Nephron progenitor cell (in vitro differentiated cells): Measurements from ENCODE around the gene PHKB.
"Not testable (repeated sequence)": the region's sequence is repeated elsewhere in the genome, so short reads cannot be mapped to it uniquely, and the experiment has no call there.

Experiments used
- DNase-seq: peaks from one replicate; pipeline ENCODE4 v3.0.0; 2021
- H3K27ac Mint-ChIP-seq: 2 replicates; pipeline ENCODE4 v1.8.0; 2021; ENCODE audit warnings: mild to moderate bottlenecking, moderate library complexity, mixed read lengths
- H3K27me3 Mint-ChIP-seq: 2 replicates; pipeline ENCODE4 v1.8.0; 2021; ENCODE audit warnings: mild to moderate bottlenecking, low read depth, mixed read lengths; ENCODE audit not compliant: poor library complexity
- H3K36me3 Mint-ChIP-seq: 2 replicates; pipeline ENCODE4 v1.8.0; 2021; ENCODE audit warnings: low read depth, mixed read lengths
- H3K4me1 Mint-ChIP-seq: 2 replicates; pipeline ENCODE4 v1.8.0; 2021; ENCODE audit warnings: mixed read lengths
- H3K4me3 Mint-ChIP-seq: 2 replicates; pipeline ENCODE4 v1.8.0; 2021; ENCODE audit warnings: mild to moderate bottlenecking, moderate library complexity, mixed read lengths
- H3K9me3 Mint-ChIP-seq: 2 replicates; pipeline ENCODE4 v1.8.0; 2021; ENCODE audit warnings: mild to moderate bottlenecking, moderate library complexity, mixed read lengths
- TF ChIP-seq, protein P1 (sequence below): fragments of 200-600 bp; sonication (generic); IDR thresholded peaks from 2 replicates; pipeline ENCODE4 v1.5.0; 2021; ENCODE audit warnings: antibody characterized with exemption

PHKB gene

GRCh38 chr16:47553853-47554564 lies 92.9 kb downstream of the PHKB start:
- peaks cover 43% of the 10 kb centered on the region for H3K9me3 Mint-ChIP-seq
- peaks cover 80% of the 10 kb centered on the region for H3K36me3 Mint-ChIP-seq
- no peak overlapping the region for H3K4me3 Mint-ChIP-seq
- H3K27me3 Mint-ChIP-seq, result peaks cover 2% of the 10 kb centered on the region
- H3K27ac Mint-ChIP-seq, result no peak overlapping the region
- TF ChIP-seq, protein P1, sequence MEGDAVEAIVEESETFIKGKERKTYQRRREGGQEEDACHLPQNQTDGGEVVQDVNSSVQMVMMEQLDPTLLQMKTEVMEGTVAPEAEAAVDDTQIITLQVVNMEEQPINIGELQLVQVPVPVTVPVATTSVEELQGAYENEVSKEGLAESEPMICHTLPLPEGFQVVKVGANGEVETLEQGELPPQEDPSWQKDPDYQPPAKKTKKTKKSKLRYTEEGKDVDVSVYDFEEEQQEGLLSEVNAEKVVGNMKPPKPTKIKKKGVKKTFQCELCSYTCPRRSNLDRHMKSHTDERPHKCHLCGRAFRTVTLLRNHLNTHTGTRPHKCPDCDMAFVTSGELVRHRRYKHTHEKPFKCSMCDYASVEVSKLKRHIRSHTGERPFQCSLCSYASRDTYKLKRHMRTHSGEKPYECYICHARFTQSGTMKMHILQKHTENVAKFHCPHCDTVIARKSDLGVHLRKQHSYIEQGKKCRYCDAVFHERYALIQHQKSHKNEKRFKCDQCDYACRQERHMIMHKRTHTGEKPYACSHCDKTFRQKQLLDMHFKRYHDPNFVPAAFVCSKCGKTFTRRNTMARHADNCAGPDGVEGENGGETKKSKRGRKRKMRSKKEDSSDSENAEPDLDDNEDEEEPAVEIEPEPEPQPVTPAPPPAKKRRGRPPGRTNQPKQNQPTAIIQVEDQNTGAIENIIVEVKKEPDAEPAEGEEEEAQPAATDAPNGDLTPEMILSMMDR, result no peak
- no peaks in the 10 kb centered on the region for H3K4me1 Mint-ChIP-seq
- no peak for DNase-seq

- peaks cover 74% of the 10 kb centered on the region for H3K36me3 Mint-ChIP-seq
- peaks cover 38% of the 10 kb centered on the region for H3K9me3 Mint-ChIP-seq
- H3K27ac Mint-ChIP-seq, H3K27me3 Mint-ChIP-seq, DNase-seq, H3K4me3 Mint-ChIP-seq, H3K4me1 Mint-ChIP-seq: not testable (repeated sequence)
Observed at GRCh38 chr16:47554587-47554986, 93.5 kb downstream of the PHKB start.

DNA sequence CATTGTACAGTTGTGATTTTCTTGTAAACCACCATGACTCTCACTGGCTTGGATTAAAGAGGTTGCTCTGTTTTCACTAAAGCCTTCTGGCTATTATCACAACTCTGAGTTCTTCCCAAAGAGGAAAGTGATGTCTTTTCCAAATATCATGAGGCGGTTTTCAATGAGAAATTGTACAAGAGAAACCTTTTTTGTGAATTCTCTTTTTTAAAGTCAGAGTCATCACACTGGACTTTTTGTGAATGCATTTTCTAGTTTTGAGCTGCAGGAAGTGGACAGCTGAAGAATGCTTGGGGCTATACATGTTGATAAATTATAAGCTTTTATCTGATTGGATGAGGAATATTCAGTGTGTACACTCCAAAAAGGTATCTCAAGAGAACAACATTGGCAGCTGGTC lies 100.2 kb downstream of the PHKB start:
- peaks cover 49% of the 10 kb centered on the region for H3K36me3 Mint-ChIP-seq
- H3K9me3 Mint-ChIP-seq, result peaks cover 13% of the 10 kb centered on the region
- no peak overlapping the region for H3K4me3 Mint-ChIP-seq
- no peaks in the 10 kb centered on the region for H3K4me1 Mint-ChIP-seq
- H3K27me3 Mint-ChIP-seq, result peaks cover 4% of the 10 kb centered on the region
- no peak overlapping the region for H3K27ac Mint-ChIP-seq
- TF ChIP-seq, protein P1, result no peak
- DNase-seq, result no peak

GRCh38 chr16:47562366-47562765 lies 101.2 kb downstream of the PHKB start:
- no peaks in the 10 kb centered on the region for H3K4me1 Mint-ChIP-seq
- peaks cover 4% of the 10 kb centered on the region for H3K27me3 Mint-ChIP-seq
- H3K9me3 Mint-ChIP-seq, result peaks cover 19% of the 10 kb centered on the region
- TF ChIP-seq, protein P1, result no peak
- DNase-seq, result no peak
- peaks cover 52% of the 10 kb centered on the region for H3K36me3 Mint-ChIP-seq
- H3K4me3 Mint-ChIP-seq, result no peak overlapping the region
- no peak overlapping the region for H3K27ac Mint-ChIP-seq

- Mint-ChIP-seq H3K27ac (no peak overlapping the region), H3K4me3 (no peak overlapping the region), H3K9me3 (peaks cover 32% of the 10 kb centered on the region), H3K36me3 (peaks cover 72% of the 10 kb centered on the region), H3K27me3 (no peaks in the 10 kb centered on the region), H3K4me1 (no peaks in the 10 kb centered on the region)
- DNase-seq, result no peak
- TF ChIP-seq, protein P1, result no peak
Observed at GRCh38 chr16:47565454-47565853, 104.3 kb downstream of the PHKB start.

DNA sequence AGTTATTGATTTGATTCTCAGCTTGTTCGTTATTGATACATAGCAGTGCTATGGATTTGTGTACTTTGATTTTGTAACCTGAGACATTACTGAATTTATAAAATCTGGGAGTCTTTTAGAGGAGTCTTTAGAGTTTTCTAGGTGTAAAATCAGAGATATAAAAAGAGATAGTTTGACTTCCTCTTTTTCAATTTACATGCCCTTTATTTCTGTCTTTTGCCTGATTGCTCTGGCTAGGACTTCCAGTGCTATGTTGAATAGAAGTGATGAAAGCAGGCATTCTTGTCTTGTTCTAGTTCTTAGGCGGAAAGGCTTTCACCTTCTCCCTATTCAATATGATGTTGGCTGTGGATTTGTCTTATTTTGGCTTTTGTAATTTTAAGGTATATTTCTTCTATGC lies 106.2 kb downstream of the PHKB start:
- Mint-ChIP-seq H3K27me3 (no peaks in the 10 kb centered on the region), H3K36me3 (peaks cover 81% of the 10 kb centered on the region), H3K4me3 (no peak overlapping the region), H3K9me3 (peaks cover 32% of the 10 kb centered on the region), H3K4me1 (no peaks in the 10 kb centered on the region), H3K27ac (no peak overlapping the region)
- TF ChIP-seq, protein P1, result no peak
- no peak for DNase-seq
